ENCODE results near the gene PFKP.
"Not testable (repeated sequence)": the region's sequence is repeated elsewhere in the genome, so short reads cannot be mapped to it uniquely, and the experiment has no call there.

Gene PFKP

DNA sequence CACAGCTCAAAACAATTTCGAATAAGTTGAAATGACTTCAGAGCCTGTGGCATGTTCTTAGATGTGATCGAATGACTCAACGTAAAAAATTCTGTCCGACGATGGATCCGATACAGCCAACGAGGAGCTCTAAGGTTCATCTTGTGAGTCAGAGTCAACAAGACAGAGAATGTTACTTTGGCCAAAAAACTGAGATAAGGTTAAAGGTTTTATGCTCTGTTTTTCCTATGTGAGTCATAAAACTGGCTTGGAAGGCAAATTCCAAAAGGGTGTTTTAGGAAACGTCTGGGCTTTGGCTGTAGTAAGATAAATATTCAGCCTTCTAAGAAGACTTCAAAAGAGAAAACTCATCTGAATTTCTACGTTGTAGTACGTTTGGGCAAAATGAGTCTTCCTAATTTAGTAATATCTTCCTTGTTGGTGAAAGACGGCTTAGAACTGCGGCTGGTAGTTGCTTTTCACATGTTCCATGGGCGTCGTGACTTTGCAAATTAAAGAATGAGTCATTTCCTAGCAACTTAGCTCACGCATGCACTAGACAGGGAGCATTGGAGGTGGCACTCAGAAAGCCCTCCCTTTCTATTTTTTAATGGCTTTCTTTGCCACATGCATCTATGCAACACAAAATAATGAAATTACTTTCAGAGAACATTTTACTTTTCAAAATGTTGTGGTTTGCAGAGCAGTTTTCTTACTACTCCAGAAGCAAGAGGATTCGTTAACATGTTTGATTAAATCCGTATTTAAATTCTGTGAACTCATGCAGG, 28.2 kb downstream of the PFKP start:
- H3K4me3 ChIP-seq (ENCODE audit: low read depth, low read length) = no peak overlapping the region

DNA sequence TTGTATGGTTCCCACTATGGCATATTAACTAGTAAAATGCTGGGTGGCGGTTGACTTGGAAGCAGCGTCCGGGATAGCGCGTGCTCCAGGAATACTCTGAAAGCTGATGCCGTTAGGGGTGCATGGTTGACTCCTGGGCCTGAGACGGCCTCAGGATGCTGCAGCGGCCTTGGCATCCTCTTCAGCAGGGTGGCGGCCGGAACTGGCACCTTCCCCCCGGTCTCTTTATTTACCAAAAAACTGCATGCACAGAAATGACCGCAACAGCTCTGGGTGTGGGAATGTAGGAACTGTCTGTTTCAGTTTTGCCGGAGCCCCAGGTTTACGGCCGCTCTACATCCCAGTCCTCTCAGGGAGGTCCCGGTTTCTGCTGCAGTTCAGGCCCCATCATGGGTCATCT, 28.8 kb downstream of the PFKP start:
- H3K4me3 ChIP-seq (ENCODE audit: low read depth, low read length) = no peak overlapping the region

DNA sequence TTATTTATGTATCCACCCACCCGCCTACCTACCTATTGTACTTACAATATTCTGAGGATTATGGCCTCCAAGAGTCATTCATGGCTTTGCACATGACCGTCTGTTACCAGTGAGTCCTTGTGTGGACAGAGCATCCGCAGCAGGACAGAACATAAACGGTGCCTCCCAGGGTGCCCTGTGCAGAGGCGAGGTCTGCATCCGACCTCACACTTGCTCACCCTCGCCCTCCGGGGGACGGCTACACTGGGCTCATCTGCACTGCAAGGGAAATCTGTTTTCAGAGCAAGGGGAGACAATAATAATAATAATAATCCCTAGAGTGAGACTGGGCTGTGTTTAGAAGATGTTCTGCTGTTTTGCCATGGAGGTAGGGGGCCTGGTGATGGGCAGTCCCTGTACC, 29.8 kb downstream of the PFKP start:
- no peak overlapping the region for H3K4me3 ChIP-seq (ENCODE audit: low read depth, low read length)

DNA sequence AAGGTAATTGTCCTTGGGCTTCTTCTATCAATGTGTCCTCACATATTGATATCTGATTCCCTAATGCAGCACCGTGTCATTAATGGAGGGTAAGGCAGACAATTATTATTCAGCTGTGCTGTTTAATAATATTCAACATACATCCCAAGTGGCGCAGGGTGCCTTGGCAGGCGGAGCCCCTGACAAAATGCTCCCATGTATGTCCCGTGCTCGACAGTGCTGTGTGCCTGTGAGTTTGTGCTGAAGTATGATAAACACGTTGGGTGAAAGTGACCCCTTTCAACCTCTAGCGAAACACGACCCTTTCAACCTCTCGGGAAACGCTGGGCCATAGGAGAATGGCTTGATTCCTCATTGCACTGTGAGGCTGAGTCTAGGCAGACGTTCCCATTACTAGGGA, 31.3 kb downstream of the PFKP start:
- no peak overlapping the region for H3K4me3 ChIP-seq (ENCODE audit: low read depth, low read length)

DNA sequence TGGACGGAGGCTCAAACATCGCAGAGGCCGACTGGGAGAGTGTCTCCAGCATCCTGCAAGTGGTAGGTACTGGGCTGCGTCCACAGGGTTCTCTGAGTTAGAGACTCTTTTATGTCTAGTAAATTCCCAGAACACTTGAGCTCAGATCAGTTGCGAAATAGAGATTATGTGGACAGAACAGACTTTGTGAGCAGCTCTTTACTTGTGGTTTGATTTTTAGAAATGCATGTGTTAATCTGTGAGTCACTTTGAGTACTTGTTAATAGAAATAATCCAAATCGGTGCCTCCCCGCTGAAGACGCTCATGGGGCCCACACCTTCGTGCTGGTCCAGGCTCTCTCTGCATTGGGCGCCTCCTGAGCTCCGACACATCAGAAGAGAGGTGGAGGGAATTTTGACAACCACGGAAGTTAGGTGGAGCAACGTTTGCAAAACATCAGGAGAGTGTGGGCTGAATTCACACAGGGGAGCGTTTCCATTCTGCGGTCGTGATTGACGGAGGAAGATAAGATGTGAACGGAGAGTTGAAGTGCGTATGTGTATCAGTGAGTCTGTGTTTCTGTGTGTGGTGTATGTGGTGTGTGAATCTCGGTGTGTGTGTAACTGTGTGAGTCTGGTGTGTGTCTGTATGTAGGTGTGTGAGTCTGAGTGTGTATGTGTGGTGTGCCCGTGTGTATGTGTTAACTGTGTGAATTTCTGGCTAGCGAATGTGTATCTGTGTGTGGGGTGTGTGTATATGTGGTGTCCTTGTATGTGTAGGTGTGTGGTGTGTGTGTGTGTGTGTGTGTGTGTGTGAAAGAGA, 32.1 kb downstream of the PFKP start:
- no peak overlapping the region for H3K4me3 ChIP-seq (ENCODE audit: low read depth, low read length)

DNA sequence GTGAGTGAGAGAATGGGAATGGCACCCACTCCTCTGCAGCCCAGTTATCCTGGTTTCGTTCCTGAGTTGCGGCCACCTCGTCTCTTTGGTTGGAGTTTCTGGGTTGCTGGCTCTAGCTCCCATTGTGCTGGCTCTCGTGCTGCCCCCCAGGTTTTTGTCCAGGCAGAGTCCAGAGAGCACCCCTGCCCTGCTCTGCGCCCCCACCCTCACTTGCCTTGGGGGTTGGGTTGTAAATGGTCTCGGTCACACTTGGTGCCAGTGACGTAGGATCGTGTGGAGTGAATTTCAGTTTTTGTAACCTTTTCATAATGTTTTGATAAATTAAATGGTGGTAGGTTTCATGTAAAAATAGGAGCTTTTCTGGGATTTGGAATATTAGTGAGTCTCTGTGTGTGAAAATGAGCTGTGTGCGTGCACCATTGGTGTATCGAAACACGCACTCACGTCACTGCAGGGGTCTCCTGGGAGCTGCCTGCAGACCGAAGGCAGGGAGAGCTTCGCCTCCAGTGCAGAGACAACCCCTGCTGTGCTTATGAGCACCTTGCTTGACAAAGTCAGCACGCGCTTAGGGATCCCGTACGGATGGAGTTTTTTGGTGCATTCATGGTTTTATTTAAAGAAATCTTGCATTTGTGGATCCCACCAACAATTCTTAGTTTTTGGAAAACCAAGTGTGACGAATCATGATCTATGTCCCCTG, 32.9 kb downstream of the PFKP start:
- no peak overlapping the region for H3K4me3 ChIP-seq (ENCODE audit: low read depth, low read length)

DNA sequence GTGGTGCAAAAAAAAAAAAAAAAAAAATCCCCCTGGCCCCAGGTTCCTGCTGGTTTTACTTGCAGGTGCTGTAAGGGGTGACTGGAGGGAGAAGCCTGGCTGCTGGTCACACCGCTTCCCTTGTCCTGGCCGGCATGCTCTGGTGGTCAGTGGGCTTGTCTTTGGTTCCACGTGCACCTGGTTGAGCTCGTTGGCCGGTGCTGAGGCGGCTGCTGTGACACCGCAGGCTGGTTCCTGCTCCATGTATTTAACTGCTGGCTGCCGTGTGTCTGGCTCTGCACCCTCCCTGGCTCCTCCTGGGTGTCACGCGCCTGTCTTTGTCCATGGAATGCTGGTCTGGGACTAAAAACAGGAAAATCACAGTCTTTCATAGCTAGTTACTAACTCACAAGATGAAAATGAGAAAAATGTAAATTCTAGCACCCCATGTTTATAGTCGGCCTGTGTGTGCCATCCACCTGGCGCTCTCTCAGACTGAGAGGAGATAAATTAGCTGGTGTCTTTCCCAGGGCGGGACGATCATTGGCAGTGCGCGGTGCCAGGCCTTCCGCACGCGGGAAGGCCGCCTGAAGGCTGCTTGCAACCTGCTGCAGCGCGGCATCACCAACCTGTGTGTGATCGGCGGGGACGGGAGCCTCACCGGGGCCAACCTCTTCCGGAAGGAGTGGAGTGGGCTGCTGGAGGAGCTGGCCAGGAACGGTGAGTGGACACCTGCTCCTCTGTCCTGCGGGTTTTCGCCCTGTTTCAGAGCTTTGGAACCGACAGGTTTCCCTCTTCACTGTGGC, 33.7 kb downstream of the PFKP start:
- H3K4me3 ChIP-seq (ENCODE audit: low read depth, low read length) = no peak overlapping the region

DNA sequence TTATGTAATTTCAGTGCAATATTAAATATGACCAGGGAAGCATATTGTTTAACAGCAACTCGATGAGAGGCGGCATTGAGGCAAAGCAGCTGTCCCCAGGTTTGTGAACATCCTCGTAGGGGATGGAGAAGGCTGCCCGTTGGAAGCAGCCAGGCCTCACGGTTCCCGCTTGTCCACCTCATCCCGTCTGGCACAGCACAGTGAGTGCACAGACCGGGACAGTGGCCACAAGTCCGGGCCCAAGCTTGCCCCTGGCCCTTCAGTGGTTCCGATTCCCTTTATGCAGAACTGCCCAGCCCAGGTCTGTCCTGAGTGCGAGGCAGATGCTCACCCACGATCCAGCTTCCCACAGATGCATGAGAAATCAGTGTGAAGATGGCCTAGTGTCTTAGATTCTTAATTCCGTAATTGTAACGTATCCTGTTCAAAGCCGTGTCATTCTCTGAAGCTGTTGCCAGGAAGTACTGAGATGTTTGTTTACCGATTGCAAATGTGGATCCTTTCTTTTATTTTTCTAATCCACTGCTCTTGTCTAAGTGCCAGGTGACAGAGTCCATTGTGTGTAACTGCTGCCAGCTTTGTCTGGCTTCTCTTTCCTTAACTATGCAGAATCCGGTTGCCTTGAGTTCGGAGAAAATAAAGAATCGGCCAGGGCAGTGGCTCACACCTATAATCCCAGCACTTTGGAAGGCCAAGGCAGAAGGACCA, 35.5 kb downstream of the PFKP start:
- H3K4me3 ChIP-seq (ENCODE audit: low read depth, low read length) = no peak overlapping the region

DNA sequence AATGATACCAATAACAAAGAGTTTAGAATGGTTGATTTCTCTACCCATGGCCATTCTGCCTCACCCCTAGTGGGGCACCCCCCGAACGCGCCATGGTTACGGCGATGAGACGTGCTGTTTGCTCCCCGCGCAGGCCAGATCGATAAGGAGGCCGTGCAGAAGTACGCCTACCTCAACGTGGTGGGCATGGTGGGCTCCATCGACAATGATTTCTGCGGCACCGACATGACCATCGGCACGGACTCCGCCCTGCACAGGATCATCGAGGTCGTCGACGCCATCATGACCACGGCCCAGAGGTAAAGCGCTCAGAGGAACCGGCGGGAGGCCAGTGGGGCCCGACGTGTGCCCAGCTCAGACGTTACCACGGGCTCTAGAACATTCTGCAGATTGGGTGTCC, 36.3 kb downstream of the PFKP start:
- H3K4me3 ChIP-seq (ENCODE audit: low read depth, low read length) = no peak overlapping the region

DNA sequence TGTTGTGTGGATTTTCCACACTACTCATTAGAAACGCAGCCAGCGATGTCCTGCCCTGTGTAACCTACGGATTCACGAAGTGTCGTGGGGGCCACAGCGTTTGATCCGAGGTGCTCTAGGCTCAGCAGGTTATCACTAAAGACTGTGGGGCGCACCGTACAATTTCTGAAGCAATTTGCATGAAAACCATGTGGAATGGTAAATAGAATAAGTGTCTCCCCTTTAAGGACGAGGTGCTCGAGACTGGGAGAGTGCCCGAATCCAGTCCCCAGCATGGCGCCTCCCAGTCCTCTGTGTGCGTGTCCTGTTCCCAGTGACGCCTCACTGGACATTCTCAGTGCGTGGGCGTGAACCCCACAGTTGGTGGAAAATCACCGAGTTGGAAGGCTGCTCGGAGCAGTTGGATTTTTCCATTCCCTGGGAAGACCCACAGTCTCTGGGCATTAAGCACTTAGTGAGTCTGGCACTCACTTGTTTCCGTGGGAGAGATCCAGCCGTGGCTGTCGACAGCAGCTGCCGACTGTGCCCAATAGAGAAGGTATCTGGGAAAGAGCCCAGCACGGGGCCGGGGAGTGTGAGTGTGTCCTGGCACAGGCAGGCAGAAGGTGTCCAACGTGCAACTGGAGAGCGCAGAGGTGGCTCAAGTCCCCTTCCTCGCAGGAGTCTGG, 37.0 kb downstream of the PFKP start:
- no peak overlapping the region for H3K4me3 ChIP-seq (ENCODE audit: low read depth, low read length)

DNA sequence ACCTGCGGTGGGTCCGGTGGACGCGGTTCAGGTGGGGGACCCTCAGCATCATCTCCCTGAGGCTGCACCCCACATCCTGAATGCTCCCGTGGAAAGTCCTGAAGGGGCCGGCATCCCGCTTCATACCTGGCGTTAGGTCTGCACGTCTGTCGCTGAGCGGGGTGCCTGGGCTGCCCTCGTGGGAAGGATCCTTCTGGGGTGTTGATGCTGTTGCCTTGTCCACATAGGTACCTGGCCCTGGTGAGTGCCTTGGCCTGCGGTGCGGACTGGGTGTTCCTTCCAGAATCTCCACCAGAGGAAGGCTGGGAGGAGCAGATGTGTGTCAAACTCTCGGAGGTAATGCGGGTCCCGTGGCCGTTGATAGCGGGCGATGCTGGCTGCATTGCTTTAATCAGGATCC, 37.8 kb downstream of the PFKP start:
- no peak overlapping the region for H3K4me3 ChIP-seq (ENCODE audit: low read depth, low read length)

DNA sequence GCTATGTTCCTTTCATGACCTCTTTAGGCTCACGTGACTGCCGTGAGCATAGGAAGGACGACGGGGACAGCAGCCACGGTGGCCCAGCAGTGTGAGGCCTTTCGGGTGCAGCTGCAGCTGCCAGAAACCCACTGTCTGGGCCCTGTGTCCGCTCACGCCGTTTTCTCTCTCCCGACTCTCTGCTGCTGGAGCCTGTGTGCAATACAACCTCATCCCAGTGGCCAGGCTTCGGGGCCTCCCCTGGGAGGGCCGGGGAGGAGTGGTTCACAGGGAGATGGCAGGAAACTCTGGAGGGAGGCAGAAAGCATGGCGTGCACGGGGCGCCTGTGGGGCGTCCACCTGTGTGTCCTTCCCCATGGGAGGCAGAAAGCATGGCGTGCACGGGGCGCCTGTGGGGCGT, 38.6 kb downstream of the PFKP start:
- no peak overlapping the region for H3K4me3 ChIP-seq (ENCODE audit: low read depth, low read length)

DNA sequence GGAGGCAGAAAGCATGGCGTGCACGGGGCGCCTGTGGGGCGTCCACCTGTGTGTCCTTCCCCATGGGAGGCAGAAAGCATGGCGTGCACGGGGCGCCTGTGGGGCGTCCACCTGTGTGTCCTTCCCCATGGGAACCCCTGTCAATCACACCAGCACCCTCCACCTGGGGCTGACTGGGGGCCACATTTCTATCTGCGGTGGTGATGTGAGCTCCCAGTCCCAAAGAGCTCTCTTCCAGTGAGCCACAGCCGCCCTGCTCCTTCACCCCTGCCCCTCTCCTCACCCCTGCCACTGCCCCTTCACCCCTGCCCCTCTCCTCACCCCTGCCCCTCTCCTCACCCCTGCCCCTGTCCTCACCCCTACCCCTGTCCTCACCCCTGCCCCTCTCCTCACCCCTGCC, 39.0 kb downstream of the PFKP start:
- not testable (repeated sequence) for H3K4me3 ChIP-seq (ENCODE audit: low read depth, low read length)

DNA sequence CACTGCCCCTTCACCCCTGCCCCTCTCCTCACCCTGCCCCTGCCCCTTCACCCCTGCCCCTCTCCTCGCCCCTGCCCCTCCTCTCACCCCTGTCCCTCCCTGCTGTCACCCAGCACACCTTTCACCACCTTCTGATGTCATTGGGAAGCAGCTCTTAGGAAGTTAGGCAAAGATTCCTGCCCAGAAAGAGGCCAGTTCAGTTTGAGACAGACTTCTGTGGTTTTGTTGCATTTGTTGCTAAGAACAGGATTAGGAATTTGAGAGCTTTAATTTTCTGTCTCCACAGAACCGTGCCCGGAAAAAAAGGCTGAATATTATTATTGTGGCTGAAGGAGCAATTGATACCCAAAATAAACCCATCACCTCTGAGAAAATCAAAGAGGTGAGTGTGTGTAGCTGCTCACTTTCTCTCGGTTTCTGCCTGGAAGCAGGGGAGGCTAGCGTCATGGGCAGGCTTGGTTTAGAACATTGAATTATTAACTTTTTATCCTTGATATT, 39.6 kb downstream of the PFKP start:
- no peak overlapping the region for H3K4me3 ChIP-seq (ENCODE audit: low read depth, low read length)

DNA sequence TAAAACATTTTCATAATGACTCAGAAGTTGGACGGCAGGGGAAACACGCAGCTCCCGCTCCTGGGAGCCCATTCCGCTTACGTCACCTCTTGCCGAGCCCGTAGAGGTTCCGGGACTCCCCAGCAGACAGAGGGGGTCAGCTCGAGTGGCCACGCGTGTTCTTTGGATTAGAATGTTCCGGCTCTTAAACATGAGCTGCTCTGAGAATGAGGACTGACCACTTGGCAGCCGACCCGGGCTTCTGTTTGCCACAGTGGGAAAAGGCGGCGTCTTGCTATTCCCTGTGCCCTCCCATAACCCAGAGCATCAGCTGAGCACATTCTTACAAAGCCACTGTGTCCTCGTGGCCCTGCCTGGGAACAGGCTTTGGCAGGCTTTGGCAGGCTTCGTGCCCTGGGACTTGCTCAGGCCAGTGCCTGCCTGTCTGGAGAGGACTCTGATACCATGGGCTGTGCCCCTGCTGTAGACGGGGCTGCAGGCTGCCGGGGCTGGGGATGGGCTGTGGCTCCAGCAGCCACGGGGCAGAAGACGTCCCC, 40.1 kb downstream of the PFKP start:
- no peak overlapping the region for H3K4me3 ChIP-seq (ENCODE audit: low read depth, low read length)

DNA sequence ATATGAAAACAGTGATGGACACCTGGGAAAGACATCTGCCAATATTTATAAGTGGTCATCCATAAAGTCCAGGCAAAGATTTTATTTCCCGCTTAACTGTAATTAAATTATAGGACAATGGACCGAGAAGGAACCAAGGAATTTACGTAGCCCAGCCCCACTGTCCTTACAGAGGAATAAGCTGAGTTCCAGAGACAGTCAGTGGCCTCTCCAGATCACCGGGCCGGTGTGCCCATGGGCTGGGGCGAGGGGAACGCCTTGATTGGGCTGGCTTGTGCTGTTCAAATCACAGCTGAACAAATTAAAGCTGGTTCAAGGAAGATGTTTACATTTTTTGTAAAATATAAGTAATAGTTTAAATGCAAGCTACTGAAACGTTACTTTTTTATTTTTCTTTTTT, 40.7 kb downstream of the PFKP start:
- no peak overlapping the region for H3K4me3 ChIP-seq (ENCODE audit: low read depth, low read length)

DNA sequence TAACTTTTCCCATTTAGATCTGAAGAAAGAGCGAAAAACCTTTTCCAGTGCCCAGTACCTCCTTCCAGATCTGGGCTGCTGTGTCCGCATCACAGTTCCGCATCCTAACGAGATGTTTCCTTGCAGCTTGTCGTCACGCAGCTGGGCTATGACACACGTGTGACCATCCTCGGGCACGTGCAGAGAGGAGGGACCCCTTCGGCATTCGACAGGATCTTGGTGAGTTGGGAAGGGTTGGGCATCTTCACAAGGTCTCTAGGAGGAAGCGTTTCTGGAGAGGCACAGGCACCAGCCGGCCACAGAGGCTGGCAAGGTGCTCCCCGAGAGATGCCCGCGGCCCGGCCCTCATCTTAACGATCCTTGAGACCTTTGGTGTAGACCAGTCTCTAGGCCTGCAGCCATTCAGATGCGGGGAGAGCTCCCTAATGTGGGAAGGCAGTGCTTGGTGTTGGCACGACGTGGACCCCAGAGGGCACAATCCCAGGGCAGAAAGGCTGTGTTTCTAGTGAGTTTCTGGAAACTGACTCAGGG, 41.3 kb downstream of the PFKP start:
- H3K4me3 ChIP-seq (ENCODE audit: low read depth, low read length) = no peak overlapping the region

DNA sequence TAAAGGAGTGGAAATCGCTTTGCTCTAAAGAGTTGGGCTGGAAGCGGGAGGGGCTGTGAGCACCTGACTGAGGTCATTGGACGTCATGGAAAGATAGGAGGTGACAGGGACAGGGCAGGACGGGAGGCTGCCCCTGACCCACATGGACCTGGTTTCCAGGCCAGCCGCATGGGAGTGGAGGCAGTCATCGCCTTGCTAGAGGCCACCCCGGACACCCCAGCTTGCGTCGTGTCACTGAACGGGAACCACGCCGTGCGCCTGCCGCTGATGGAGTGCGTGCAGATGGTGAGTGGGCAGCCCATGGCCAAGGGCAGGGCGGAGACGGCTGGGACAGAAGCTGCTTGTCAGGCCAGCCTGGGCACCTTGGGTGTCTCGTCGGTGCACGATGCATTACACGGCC, 41.8 kb downstream of the PFKP start:
- H3K4me3 ChIP-seq (ENCODE audit: low read depth, low read length) = no peak overlapping the region

DNA sequence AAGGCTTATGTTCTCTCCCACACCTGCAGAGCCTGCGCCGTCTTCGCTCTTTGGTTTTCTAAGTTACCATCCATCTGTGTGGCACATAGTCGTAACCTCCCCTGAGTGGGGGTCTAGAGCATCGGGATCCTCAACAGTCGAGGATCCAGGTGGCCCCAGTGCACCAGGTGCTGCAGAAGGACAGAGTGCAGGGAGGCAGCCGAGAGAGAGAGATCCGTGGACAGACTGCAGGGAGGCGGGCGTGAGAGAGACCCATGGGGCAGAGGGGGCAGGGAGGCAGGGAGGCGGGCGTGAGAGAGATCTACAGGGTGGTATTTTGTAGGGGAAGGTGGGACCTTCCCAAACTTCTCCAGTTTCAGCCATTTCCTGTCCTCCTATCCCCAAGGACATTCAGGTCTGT, 42.3 kb downstream of the PFKP start:
- no peak overlapping the region for H3K4me3 ChIP-seq (ENCODE audit: low read depth, low read length)

All from iPS-11a (cell line).